OCI-LY7 (cell line): ENCODE measurements around the gene IL1RAPL2. TPM values are rescaled to one million over a fixed set of nuclear protein-coding genes. Genes with fewer than 3 reads are reported as not detected.

Experiments
- BruUV-seq: library from RNA; stranded (reverse); fragments of 400-500 nt; replicated peaks from 2 replicates; lab custom pipeline; 2021; lab: Mats Ljungman, UMichigan
- CTCF ChIA-PET: fragments of 300-600 bp; sonication (Branson Sonifier 250); formaldehyde crosslinking; loops from one replicate; lab custom pipeline; 2022; ENCODE audit warnings: antibody characterized with exemption; ENCODE audit not compliant: unreplicated experiment; lab: Charles Lee
- POLR2A ChIA-PET: fragments of 300-600 bp; sonication (Branson Sonifier 250); formaldehyde crosslinking; loops from one replicate; lab custom pipeline; 2022; ENCODE audit warnings: antibody characterized with exemption; lab: Charles Lee
- DNase-seq: peaks from one replicate; pipeline ENCODE4 v3.0.0-alpha.2; 2015; ENCODE audit warnings: low spot score
- H2AFZ ChIP-seq: fragments of 200-600 bp; sonication (generic), shearing (Covaris generic); 2 replicates; pipeline ENCODE4 v1.6.1; 2014; ENCODE audit warnings: mild to moderate bottlenecking, antibody characterized with exemption, low read length, moderate library complexity
- H3K27ac ChIP-seq: fragments of 200-600 bp; sonication (generic); 2 replicates; pipeline ENCODE4 v1.5.1; 2014; ENCODE audit warnings: mixed run types, low read depth, mild to moderate bottlenecking, moderate library complexity, low read length, inconsistent platforms; ENCODE audit not compliant: poor library complexity, severe bottlenecking
- H3K36me3 ChIP-seq: fragments of 200-600 bp; sonication (generic); 2 replicates; pipeline ENCODE4 v1.6.1; 2014; ENCODE audit warnings: mild to moderate bottlenecking, antibody characterized with exemption, low read length, moderate library complexity, mixed read lengths; ENCODE audit not compliant: insufficient read depth
- H3K4me1 ChIP-seq: fragments of 200-600 bp; sonication (generic); 2 replicates; pipeline ENCODE4 v1.5.1; 2014; ENCODE audit warnings: mild to moderate bottlenecking, low read length; ENCODE audit not compliant: insufficient read depth, poor library complexity, severe bottlenecking
- H3K4me2 ChIP-seq: fragments of 200-600 bp; sonication (generic); 2 replicates; pipeline ENCODE4 v1.6.1; 2014; ENCODE audit warnings: mild to moderate bottlenecking, low read length
- H3K4me3 ChIP-seq: fragments of 200-600 bp; sonication (generic); 2 replicates; pipeline ENCODE4 v1.5.1; 2014; ENCODE audit warnings: mild to moderate bottlenecking, low read depth, low read length; ENCODE audit not compliant: poor library complexity, severe bottlenecking
- H3K79me2 ChIP-seq: fragments of 200-600 bp; sonication (generic); 2 replicates; pipeline ENCODE4 v1.6.1; 2016; ENCODE audit warnings: low read depth, mild to moderate bottlenecking, low read length, moderate library complexity, mixed read lengths; ENCODE audit not compliant: insufficient read depth
- H3K9me2 ChIP-seq: fragments of 200-600 bp; sonication (generic); 2 replicates; pipeline ENCODE4 v1.6.1; 2016; ENCODE audit warnings: mild to moderate bottlenecking, low read length, mixed read lengths; ENCODE audit not compliant: insufficient read depth
- H3K9me3 ChIP-seq: fragments of 200-600 bp; sonication (generic); 2 replicates; pipeline ENCODE4 v1.6.1; 2014; ENCODE audit warnings: mild to moderate bottlenecking, mixed run types, low read length, mixed read lengths
- H4K20me1 ChIP-seq: fragments of 200-600 bp; sonication (generic); 2 replicates; pipeline ENCODE4 v1.6.1; 2014; ENCODE audit warnings: mild to moderate bottlenecking, antibody characterized with exemption, low read length, moderate library complexity, mixed read lengths; ENCODE audit not compliant: insufficient read depth
- CTCF ChIP-seq: fragments of 200-600 bp; sonication (generic); conservative IDR thresholded peaks from 2 replicates; pipeline ENCODE4 v1.5.1; 2014; ENCODE audit warnings: mild to moderate bottlenecking, antibody characterized with exemption, low read length, moderate library complexity, mixed read lengths
- EZH2phosphoT487 ChIP-seq: fragments of 200-600 bp; sonication (generic); IDR thresholded peaks from 2 replicates; pipeline ENCODE4 v1.6.1; 2018; ENCODE audit warnings: low read depth, borderline replicate concordance, mild to moderate bottlenecking, mixed run types, antibody characterized with exemption, low read length, moderate library complexity, mixed read lengths
- intact Hi-C: fragments of 100-400 bp; cut with micrococcal nuclease; formaldehyde crosslinking; loops from one replicate; pipeline ENCODE4 v1.10.0; 2022; ENCODE audit not compliant: unreplicated experiment
- total RNA-seq, 2 experiments: library from RNA; depleted of rRNA in 1 of 2; stranded (reverse); fragments of >200 nt in 1 of 2; shearing (Covaris generic) in 1 of 2; gene quantifications; 2 replicates each; pipeline ENCODE4 v1.2.3, GENCODE V29; 2014 to 2022

IL1RAPL2 gene
- total RNA-seq, 2 experiments from 2014 or later: not detected

- no peaks in the 10 kb centered on the region for H3K4me1 ChIP-seq
- no peak for DNase-seq
- H3K79me2 ChIP-seq: no peaks in the 10 kb centered on the region
- H3K4me3 ChIP-seq: no peak overlapping the region
- H3K27ac ChIP-seq: no peak overlapping the region
- no peaks in the 10 kb centered on the region for H3K36me3 ChIP-seq
- ChIA-PET POLR2A (no interaction called here), CTCF (no interaction called here)
- intact Hi-C loops: no loop called here
- H3K4me2 ChIP-seq: no peak overlapping the region
- H3K9me3 ChIP-seq: no peaks in the 10 kb centered on the region
- no peaks in the 10 kb centered on the region for H4K20me1 ChIP-seq
- H3K9me2 ChIP-seq: no peaks in the 10 kb centered on the region
- no peak overlapping the region for H2AFZ ChIP-seq
- TF ChIP-seq CTCF: no peak
- TF ChIP-seq EZH2phosphoT487: no peak
- no TSS peak for BruUV-seq
These were observed 892.8 kb downstream of the IL1RAPL2 start for GRCh38 chrX:105458846-105459245.

- TF ChIP-seq EZH2phosphoT487: no peak
- TF ChIP-seq CTCF: no peak
- intact Hi-C loops: no loop called here
- Histone ChIP-seq H3K9me3 (no peaks in the 10 kb centered on the region), H3K4me1 (no peaks in the 10 kb centered on the region), H3K79me2 (no peaks in the 10 kb centered on the region), H3K9me2 (no peaks in the 10 kb centered on the region), H2AFZ (no peak overlapping the region), H3K4me2 (no peak overlapping the region), H4K20me1 (no peaks in the 10 kb centered on the region), H3K27ac (no peak overlapping the region), H3K36me3 (no peaks in the 10 kb centered on the region), H3K4me3 (no peak overlapping the region)
- DNase-seq: no peak
- BruUV-seq: no TSS peak
- CTCF ChIA-PET: no interaction called here
- POLR2A ChIA-PET: no interaction called here
These were observed 894.4 kb downstream of the IL1RAPL2 start for GRCh38 chrX:105460376-105460775.

- no peaks in the 10 kb centered on the region for H3K36me3 ChIP-seq
- POLR2A ChIA-PET: no interaction called here
- TF ChIP-seq EZH2phosphoT487: no peak
- no peak for TF ChIP-seq CTCF
- H2AFZ ChIP-seq: no peak overlapping the region
- H3K4me3 ChIP-seq: no peak overlapping the region
- no peak overlapping the region for H3K27ac ChIP-seq
- no peaks in the 10 kb centered on the region for H3K4me1 ChIP-seq
- no peaks in the 10 kb centered on the region for H3K9me3 ChIP-seq
- no peaks in the 10 kb centered on the region for H3K9me2 ChIP-seq
- BruUV-seq: no TSS peak
- no peaks in the 10 kb centered on the region for H4K20me1 ChIP-seq
- CTCF ChIA-PET: no interaction called here
- DNase-seq: no peak
- intact Hi-C loops: no loop called here
- no peak overlapping the region for H3K4me2 ChIP-seq
- no peaks in the 10 kb centered on the region for H3K79me2 ChIP-seq
These were observed 895.0 kb downstream of the IL1RAPL2 start for GRCh38 chrX:105461016-105461415.
